HG03159 (cell line): ENCODE data around the gene ITIH2.
"Not testable (repeated sequence)": the region's sequence is repeated elsewhere in the genome, so short reads cannot be mapped to it uniquely, and the experiment has no call there.

ENCODE experiments used
- ATAC-seq: cut with Tn5 transposase; IDR thresholded peaks from one replicate; pipeline ENCODE4 v1.9.1; 2021; ENCODE audit warnings: mild to moderate bottlenecking, moderate library complexity; ENCODE audit not compliant: unreplicated experiment

The ITIH2 gene

DNA sequence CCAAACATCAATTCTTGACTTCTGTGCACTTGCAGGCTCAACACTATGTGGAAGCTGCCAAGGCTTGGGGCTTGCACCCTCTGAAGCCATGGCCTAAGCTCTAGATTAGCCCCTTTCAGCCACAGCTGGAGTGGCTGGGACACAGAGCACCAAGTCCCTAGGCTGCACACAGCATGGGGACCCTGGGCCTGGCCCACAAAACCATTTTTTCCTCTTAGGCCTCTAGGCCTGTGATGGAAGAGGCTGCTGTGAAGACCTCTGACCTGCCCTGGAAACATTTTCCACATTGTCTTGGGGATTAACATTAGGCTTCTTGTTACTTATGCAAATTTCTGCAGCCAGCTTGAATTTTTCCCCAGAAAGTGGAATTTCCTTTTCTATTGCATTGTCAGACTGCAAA lies 10.7 kb upstream of the ITIH2 start:
- ATAC-seq, result not testable (repeated sequence)

DNA sequence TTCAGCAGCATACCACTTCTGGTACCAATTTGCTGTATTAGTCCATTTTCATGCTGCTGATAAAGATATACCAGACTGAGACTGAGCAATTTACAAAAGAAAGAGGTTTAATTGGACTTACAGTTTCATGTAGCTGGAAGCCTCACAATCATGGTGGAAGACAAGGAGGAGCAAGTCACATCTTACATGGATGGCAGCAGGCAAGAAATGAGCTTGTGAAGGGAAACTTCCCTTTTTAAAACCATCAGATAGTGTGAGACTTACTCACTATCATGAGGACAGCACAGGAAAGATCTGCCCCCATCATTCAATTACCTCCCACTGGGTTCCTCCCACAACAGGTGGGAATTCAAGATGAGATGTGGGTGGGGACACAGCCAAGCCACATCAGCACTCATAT lies 9.9 kb upstream of the ITIH2 start:
- not testable (repeated sequence) for ATAC-seq

DNA sequence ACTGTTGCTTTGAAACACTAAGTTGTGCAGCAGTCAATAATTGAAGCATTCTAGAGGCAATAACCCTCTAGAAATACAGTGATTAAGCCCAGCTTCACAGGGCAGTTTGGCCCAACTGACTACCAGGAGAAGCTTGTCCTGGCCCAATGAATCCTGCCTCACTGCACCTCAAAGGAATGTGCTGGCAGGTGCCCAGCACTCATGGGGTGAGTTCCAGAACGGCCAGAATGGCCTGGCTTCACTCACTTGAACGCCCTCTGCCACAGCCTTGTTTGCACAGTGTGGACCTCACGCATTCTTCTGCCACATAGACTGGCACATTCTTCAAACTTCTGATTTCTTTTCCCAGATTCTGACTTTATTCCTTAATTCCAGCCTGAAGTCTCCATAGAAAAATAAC lies 6.6 kb upstream of the ITIH2 start:
- ATAC-seq, result no peak

DNA sequence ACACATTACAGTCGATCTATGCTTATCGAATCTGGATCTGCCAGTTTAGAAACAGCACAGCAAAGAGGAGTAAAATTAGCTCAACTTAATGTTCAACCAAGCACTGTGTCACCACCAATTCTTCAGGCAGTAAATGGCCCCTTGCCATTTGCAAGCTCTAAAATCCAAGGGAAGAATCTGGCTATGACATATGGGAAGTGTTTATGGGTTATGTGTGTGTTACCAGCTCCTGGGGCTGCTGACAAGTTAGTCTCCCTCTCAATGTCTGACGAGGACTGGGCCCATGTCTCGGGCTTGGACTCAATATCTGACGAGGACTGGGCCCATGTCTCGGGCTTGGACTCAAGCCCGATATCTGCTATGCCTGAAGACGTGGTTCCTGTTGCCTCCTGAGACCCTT lies 5.7 kb upstream of the ITIH2 start:
- no peak for ATAC-seq

DNA sequence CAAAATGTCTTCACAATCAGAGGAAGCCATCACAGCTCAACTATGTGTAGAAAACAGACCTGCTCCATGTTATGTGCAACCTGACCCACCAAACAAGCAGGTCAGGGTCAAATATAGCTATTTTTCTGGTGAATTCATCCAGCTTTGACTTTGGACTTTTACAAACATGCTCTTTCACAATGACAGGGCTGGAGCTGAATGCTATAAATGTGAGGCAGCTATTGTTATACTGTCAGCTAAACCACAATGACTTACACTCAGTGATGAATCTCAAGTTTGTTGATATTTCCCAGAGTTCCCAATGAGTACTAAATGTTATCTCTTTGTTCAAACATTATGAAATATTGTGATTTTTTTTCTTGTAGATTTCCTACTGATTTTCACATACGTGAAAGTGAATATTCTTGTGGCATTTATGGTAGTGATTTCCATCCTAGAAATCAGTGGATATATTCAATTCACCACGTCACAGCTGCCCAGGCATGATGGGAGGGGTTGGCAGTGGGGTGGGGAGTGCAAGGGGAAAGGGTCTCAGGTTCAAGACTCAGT lies 2.5 kb upstream of the ITIH2 start:
- no peak for ATAC-seq

DNA sequence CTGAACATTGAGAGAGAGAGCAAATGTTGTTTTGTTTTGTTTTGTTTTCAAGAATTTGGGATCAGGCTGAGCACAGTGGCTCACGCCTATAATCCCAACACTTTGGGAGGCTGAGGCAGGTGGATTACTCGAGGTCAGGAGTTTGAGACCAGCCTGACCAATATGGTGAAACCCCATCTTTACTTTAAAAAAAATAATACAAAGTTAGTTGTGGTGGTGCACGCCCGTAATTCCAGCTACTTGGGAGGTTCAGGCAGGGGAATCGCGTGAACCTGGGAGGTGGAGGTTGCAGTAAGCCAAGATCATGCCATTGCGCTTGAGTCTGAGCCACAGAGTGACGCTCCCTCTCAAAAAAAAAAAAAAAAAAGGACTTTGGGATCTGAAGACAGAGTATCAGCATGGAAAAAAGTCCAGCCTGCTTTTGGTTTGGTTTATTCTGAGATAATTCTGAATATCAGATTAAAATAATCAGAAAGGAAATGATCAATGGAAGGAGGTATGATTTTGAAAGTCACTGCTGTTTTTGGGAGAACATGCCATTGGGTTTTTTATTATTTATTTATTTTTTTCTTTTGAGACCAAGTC lies 1.9 kb upstream of the ITIH2 start:
- no peak for ATAC-seq

DNA sequence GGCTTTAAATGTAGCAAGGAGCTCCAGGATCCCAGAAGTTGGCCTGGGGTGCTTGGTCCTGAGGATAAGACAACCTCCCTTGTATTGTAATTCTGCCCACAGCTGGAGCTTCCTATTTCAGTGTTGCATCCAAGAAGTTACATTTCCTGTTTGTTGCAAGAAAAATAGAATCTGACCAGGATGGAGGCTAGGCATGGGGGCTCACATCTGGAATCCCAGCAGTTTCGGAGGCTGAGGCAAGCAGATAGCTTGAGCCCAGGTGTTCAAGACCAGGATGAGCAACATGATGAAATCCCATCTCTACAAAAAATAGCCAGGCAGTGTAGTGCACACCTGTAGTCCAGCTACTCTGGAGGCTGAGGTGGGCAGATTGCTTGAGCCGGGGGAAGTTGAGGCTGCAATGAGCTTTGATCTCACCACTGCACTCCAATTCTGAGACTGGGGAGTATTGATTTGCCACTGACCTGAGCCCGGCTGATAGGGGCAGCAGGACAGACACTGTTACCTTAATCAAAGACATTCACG lies 766 bp upstream of the ITIH2 start:
- no peak for ATAC-seq

DNA sequence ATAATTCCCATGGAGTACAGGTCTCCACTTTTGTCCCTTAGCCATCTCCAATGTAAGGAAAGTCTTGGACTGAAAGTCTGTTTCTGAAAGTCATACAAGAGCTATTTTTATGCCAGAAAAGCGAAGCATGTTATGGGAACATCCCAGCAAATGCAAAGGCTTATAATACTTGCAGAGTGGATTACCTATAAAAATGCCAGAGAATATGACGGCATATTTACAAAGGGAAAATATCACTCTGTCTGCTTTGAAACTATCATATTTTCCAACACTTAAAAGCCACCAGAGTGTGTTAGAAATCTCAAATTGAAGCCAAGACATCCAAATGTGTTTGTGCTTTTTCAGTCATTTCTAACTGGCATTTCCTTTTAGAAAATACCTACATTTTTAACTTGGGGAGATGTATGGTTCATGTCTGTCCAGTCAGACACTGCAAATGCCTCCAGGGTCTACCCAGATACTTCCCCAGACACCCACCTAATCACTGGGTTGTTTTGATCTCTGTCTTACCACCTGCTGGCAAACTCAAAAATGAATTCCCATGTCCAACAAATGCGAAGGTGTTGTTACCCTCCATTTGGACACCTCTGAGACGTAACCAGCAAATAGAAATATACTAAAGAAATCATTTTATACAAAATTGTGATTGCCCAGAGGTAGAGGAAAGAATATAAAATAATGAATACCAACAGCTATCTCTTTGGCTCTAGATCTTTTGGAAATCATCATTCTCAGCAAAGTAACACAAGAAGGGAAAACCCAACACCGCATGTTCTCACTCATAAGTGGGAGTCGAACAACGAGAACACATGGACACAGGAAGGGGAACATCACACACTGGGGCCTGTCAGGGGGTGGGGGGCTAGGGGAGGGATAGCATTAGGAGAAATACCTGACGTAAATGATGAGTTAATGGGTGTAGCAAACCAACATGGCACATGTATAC lies 1.2 kb downstream of the ITIH2 start:
- no peak for ATAC-seq

DNA sequence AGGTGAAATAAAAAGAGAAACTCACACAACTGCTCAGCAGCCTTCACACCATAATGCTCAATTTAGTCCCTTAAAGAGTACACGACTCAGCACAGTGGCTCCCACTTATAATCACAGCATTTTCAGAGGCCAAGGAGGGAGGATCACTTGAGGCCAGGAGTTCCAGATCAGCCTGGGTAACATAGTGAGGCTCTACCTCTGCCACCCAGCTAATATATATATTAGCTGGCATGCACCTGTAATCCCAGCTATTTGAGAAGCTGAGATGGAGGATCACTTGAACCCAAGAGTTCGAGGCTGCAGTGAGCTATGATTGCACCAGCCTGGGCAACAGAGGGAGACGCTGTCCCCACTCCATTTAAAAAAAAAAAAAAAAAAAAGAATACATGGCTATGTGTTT lies 2.2 kb downstream of the ITIH2 start:
- no peak for ATAC-seq

DNA sequence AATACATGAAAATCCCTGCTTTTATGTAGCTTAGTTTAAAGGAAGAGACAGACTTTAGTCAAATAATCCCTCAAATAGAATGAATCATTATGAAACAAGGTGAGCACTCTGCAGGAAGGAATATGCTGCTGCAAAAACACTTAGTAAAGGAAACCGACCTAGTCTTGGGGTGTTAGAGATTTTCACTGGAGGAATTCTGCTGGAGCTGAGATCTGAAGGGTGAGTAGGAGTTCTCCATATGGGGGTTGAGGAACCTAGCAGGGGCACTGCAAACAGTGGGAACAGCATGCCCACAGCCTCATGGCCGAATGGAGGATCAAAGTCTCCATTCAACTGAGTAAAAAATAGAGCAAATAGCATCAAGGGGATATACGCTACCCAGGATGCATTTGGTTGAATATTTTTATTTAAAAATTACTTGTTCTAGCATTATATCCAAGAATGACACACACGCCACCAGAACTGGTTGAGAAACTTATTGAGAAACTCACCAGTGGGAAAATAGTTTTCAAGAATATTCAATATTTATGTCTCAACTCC lies 3.5 kb downstream of the ITIH2 start:
- no peak for ATAC-seq

DNA sequence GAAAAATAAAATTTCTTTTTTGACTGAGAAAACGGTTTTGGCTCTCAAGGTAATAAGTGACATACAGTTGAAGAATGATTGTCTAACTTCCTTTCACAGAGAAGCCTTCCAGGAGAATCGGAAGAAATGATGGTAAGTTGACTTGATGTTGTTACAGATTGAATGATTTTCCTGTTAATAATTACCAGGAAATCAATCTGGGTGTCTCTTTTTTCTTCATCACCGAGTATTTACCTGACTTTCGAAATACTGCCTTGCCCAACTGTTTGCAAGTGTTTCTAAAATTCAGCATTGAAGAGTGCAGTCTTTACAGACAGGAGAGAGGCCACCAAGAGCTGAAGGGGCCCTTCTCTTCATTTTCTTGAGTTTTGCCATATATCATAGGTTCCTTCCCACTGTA lies 4.0 kb downstream of the ITIH2 start:
- ATAC-seq, result no peak

DNA sequence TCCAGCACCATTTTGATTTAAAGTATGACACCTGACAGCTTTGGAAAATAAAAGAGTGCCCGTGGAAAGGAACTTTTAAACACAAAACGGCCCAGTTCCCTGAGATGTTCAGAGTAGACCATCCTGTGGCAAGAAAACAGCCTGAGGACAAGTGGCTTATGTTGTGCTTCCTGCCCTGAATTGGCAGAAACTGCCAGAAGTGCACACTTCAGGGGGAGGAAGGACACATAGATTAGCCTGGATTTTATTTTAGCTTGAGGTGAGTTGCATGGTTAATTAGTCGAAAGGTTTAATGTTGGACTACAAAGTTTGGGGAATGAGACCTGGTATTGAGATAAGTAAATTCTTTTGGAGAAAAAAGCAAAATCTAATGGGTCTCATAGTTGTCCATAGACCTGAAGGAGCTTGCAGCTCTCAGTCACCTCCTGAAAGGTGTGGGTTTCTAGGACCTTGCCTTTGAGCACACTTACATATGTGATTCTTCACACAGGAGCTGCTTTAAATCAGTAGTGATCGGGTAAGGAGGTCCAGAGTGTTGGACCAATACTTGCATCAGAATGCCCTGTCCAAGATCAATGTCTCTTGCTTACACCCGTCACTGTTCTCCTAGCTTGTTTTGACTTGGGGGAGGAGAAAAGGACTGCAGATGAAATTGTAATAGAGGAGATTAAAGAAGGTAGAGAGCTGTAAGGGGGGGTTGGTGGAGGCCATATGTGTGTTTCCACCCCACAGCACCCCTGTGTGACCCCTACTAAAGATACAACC lies 4.9 kb downstream of the ITIH2 start:
- ATAC-seq, result no peak

DNA sequence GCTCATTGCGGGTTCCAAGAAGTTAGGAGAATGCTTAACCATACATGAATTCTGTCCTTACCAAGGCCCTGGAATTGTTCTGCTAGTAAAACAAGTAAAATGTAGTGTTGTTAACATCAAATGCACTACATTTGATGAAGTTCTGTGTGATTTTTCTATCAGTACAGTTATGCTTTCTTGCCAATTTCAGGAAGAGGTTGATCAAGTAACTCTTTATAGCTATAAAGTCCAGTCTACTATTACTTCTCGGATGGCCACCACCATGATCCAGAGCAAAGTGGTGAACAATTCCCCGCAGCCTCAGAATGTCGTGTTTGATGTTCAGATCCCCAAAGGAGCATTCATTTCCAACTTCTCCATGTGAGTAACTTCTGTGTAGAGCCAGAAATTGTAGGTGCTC lies 5.7 kb downstream of the ITIH2 start:
- ATAC-seq, result no peak

DNA sequence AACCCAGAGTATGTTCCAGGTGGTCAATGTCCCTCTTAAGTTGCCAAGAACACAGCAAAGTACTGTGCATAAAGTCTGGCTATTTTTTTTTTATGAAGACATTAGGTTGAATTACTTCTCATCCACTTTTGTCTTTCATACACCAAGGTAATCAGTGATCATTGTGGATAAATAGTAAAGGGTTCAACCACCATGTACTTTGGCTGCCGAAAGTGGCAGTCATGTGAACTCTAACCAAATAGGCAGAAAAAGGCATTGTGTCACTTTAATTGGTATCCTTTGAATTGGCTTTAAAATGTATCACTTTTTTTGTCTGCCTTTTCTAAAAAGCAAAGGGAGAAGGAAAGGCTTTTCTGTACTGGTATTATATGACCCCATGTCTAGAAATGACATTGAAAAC lies 7.3 kb downstream of the ITIH2 start:
- ATAC-seq, result no peak

DNA sequence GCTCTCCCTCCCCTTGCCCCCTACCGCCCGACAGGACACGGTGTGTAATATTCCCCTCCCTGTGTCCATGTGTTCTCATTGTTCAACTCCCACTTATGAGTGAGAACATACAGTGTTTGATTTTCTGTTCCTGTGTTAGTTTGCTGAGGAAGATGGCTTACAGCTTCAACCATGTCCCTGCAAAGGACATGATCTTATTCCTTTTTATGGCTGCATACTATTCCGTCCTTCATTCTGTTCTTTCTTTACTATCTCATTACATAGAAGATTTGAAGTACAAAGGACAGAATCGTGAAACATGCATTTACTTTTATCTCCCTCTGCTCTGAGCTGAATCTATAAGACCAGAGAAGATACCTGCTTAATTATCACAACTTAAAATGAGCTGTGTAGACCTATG lies 8.0 kb downstream of the ITIH2 start:
- ATAC-seq, result not testable (repeated sequence)

DNA sequence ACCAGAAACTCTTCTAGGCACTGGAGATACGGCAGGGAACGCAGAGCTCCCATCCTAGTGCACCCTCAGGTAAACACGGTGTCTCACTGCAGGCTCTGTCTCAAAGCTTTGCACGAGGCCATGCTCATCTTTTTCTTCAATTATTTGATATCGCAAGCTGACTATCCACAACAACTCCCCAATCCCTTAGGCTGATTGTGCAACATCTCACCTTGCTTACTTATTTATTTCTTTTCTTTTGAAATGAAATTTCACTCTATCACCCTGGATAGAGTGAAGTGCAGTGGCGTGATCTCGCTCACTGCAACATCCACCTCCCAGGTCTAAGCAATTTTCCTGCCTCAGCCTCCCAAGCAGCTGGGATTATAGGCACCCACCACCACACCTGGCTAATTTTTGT lies 12.4 kb downstream of the ITIH2 start:
- no peak for ATAC-seq

DNA sequence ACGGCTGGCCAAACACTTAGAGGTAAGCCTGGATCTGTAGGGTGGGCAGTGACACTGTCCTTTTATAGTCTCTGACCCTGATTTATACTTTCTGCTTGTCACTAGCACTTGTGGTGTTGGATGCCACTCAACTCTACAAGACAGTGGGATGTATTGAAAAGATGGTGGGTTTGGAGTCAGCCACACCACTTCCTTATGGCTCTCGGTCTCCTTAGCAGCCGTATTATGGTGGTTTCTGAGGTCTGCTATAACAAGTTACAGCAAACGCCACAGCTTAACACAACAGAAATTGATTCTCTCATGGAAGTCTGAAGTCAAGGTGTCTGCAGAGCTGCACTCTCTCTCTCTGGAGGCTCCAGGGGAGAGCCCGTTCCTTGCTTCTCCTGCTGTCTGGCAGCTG lies 14.7 kb downstream of the ITIH2 start:
- ATAC-seq, result no peak

DNA sequence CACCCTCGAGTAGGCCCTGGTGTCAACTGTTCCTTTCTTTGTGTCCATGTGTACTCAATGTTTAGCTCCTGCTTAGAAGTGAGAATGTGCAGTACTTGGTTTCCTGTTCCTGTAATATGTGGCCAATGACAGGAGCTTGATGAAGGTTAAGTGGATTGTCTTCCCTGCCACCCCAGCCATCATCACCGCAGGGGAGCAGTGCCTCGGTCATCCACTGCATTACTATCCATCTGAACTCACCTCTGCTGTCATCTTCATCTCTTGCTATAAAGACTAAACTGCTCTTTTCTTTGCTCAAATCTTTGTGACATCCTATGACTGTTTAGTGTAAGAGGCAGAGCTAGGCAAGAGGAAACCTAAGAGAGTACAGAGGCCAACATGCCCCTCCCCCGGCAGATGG lies 15.6 kb downstream of the ITIH2 start:
- ATAC-seq, result no peak

DNA sequence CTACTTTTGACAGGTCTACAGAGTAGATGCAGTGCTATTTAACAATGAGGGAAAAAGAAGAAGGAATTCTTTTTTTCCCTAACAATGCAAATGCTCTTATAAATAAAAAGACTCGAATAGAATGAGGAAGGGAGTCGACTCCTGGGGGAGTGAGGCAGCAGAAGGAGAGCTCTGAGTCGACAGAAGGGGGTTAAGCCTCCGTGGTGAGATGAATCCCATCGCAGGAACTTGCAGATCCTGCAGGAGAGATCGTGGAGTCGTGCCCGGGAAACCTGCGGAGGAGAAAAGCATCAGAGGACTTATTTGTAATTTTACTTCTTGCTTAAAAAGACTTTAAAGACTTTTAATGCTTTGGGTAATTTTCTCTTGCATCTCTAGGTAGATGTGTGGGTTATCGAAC lies 17.4 kb downstream of the ITIH2 start:
- no peak for ATAC-seq

DNA sequence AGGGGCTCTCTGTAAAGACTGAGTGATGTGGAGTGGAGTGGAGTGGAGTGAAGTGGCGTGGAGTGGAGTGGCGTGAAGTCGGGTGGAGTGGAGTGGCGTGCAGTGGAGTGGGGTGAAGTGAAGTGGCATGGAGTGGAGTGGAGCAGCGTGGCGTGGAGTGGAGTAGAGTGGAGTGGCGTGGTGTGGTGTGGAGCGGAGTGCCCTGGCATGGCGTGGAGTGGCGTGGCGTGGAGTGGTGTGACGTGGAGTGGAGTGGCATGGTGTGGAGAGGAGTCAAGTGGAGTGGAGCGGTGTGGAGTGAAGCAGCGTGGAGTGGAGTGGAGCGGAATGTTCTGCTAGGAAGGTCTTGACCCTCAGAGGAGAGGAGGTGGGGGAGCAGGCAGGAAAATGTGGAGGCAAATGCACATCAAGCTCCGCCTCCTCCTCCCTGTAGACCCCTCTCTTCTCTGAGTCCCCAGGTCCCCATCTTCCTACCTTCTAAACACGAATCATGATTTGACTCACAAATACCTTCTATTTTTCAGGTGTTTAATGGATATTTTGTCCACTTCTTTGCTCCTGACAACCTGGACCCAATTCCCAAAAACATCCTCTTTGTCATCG lies 19.9 kb downstream of the ITIH2 start:
- ATAC-seq, result no peak

DNA sequence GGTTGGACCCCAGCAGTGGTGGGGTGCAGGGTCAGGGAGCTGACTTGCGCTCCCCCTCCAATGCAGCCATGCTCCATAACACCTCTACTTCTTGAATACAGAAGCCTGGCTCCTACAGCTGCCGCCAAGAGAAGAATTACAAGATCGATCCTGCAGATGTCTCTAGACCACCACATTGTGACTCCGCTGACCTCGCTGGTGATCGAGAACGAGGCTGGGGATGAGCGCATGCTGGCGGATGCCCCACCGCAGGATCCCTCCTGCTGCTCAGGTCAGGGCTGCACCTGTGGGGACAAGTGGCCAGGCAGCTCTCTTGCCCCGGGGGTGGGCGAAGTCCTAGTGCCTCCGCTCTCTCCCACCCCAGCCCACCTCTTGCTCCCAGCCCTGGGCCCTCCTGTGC lies 31.7 kb downstream of the ITIH2 start:
- no peak for ATAC-seq
